HepG2 (cell line): ENCODE results near the gene VARS1. TPM values are rescaled to one million over a fixed set of nuclear protein-coding genes. Genes with fewer than 3 reads are reported as not detected.
A peak's percentile ranks its signal among the peaks of the same experiment; 100 is the strongest.

Source experiments
- BHLHE40 ChIP-seq: IDR thresholded peaks from 2 replicates; pipeline ENCODE4 v1.6.1; 2011; ENCODE audit warnings: low read length, improper control_type of control experiment
- ELF3 ChIP-seq: IDR thresholded peaks from 2 replicates; pipeline ENCODE4 v1.6.1; 2016; ENCODE audit warnings: missing genetic modification reagents, missing compliant biosample characterization
- KMT2A ChIP-seq: sonication (generic); formaldehyde crosslinking; IDR thresholded peaks from 2 replicates; pipeline ENCODE4 v1.4.0; 2020; ENCODE audit warnings: missing genetic modification reagents
- NONO ChIP-seq, 2 experiments: fragments of 450-650 bp in 1 of 2; sonication (generic) in 1 of 2; formaldehyde crosslinking in 1 of 2; IDR thresholded peaks in 1 of 2; conservative IDR thresholded peaks in 1 of 2; 2 replicates each; pipeline versions ENCODE4 v1.6.1 to v1.8.0; 2017 to 2022; ENCODE audit warnings: mild to moderate bottlenecking in 1 of 2, missing genetic modification reagents in 1 of 2, moderate library complexity in 1 of 2
- RNF2 ChIP-seq: fragments of 450-650 bp; conservative IDR thresholded peaks from 2 replicates; pipeline ENCODE4 v1.6.1; 2016; ENCODE audit warnings: low read depth
- TEAD3 ChIP-seq: optimal IDR thresholded peaks from 2 replicates; pipeline ENCODE3; 2016; ENCODE audit warnings: borderline replicate concordance
- TSC22D2 ChIP-seq: sonication (generic); formaldehyde crosslinking; IDR thresholded peaks from 2 replicates; pipeline ENCODE4 v1.5.1; 2020; ENCODE audit warnings: missing genetic modification reagents, mild to moderate bottlenecking, borderline replicate concordance
- ZFP1 ChIP-seq: IDR thresholded peaks from 2 replicates; pipeline ENCODE4 v1.6.1; 2016
- ZNF350 ChIP-seq: sonication (generic); formaldehyde crosslinking; IDR thresholded peaks from 2 replicates; pipeline ENCODE4 v1.4.0; 2020; ENCODE audit warnings: mild to moderate bottlenecking, low read depth, missing genetic modification reagents, borderline replicate concordance
- ZNF562 ChIP-seq: sonication (generic); formaldehyde crosslinking; IDR thresholded peaks from 2 replicates; pipeline ENCODE4 v1.8.0; 2022; ENCODE audit warnings: missing genetic modification reagents, borderline replicate concordance
- ZNF598 ChIP-seq: sonication (generic); formaldehyde crosslinking; IDR thresholded peaks from 2 replicates; pipeline ENCODE4 v1.5.1; 2020; ENCODE audit warnings: mild to moderate bottlenecking, missing genetic modification reagents, borderline replicate concordance
- polyA plus RNA-seq, 8 experiments: library from polyadenylated mRNA; depleted of rRNA in 3 of 8; stranded (reverse) in 7 of 8; unstranded in 1 of 8; fragments of >200 nt; fragmentation: Illumina TruSeq in 4 of 8; extraction: Trizol in 4 of 8; gene quantifications; 2 replicates each; pipeline versions ENCODE4 v1.2.1 to v1.2.3, GENCODE V29; 2011 to 2016; ENCODE audit warnings: low read depth in 4 of 8, missing spikeins in 1 of 8, mixed read lengths in 1 of 8; ENCODE audit not compliant: insufficient read depth in 1 of 8
- total RNA-seq, 5 experiments: library from RNA; depleted of rRNA; stranded (reverse); fragments of >200 nt; fragmentation: Illumina TruSeq; extraction: Trizol; gene quantifications; 2 replicates each; pipeline ENCODE4 v1.2.3, GENCODE V29; 2016; ENCODE audit warnings: low read depth in 1 of 5
- TF ChIP-seq, protein P1 (sequence below): sonication (generic); formaldehyde crosslinking; IDR thresholded peaks from 2 replicates; pipeline ENCODE4 v1.4.0; 2020; ENCODE audit warnings: missing genetic modification reagents
- TF ChIP-seq, protein P2 (sequence below): sonication (generic); formaldehyde crosslinking; IDR thresholded peaks from 2 replicates; pipeline ENCODE4 v1.4.0; 2020; ENCODE audit warnings: low read depth, mild to moderate bottlenecking, missing genetic modification reagents
- TF ChIP-seq, protein P3 (sequence below): IDR thresholded peaks from 2 replicates; pipeline ENCODE4 v1.6.1; 2016; ENCODE audit warnings: mild to moderate bottlenecking

VARS1 gene
- total and polyA plus RNA-seq, 2 of the 13 experiments (the other 11 are each of a cell fraction or from before 2014, with no cell fraction given) = 14.7 to 56.1 TPM

DNA sequence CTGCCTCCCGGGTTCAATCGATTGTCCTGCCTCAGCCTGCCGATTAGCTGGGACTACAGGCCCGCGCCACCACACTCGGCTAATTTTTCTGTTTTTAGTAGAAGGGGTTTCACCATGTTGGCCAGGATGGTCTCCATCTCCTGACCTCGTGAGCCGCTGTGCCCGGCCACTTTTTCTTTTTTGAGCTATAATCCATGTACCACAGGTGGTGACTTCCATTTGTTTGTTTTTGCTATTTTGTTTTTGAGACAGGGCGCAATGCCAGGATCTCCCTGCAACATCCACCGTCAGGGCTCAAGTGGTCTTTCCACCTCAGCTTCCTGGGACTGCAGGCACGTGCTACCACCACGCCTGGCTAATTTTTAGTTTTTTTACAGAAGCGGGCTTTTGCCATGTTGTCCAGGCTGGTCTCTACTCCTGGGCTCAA, 40.5 kb upstream of the VARS1 start (continued):
- peak; percentile 31; the same call in 1 of the 2 replicates for TF ChIP-seq ZNF350 (CRISPR knock-in tag)
- peak; percentile 23; the same call in 1 of the 2 replicates for TF ChIP-seq KMT2A (CRISPR knock-in tag)
- TF ChIP-seq RNF2 = no peak
- TF ChIP-seq TSC22D2 (CRISPR knock-in tag) = peak; percentile 32; the same call in 1 of the 2 replicates
- peak; percentile 26 for TF ChIP-seq TEAD3 (CRISPR knock-in tag)
- no peak for TF ChIP-seq NONO (IDR thresholded peaks at IDR 0.05)
- 0 out of 2 replicates have a peak, but pooled peaks have one; percentile 28 for TF ChIP-seq NONO (CRISPR knock-in tag; conservative IDR thresholded peaks at IDR 0.05)
- TF ChIP-seq ZNF598 (CRISPR knock-in tag) = peak; percentile 17; the same call in 1 of the 2 replicates
- TF ChIP-seq, protein P1, sequence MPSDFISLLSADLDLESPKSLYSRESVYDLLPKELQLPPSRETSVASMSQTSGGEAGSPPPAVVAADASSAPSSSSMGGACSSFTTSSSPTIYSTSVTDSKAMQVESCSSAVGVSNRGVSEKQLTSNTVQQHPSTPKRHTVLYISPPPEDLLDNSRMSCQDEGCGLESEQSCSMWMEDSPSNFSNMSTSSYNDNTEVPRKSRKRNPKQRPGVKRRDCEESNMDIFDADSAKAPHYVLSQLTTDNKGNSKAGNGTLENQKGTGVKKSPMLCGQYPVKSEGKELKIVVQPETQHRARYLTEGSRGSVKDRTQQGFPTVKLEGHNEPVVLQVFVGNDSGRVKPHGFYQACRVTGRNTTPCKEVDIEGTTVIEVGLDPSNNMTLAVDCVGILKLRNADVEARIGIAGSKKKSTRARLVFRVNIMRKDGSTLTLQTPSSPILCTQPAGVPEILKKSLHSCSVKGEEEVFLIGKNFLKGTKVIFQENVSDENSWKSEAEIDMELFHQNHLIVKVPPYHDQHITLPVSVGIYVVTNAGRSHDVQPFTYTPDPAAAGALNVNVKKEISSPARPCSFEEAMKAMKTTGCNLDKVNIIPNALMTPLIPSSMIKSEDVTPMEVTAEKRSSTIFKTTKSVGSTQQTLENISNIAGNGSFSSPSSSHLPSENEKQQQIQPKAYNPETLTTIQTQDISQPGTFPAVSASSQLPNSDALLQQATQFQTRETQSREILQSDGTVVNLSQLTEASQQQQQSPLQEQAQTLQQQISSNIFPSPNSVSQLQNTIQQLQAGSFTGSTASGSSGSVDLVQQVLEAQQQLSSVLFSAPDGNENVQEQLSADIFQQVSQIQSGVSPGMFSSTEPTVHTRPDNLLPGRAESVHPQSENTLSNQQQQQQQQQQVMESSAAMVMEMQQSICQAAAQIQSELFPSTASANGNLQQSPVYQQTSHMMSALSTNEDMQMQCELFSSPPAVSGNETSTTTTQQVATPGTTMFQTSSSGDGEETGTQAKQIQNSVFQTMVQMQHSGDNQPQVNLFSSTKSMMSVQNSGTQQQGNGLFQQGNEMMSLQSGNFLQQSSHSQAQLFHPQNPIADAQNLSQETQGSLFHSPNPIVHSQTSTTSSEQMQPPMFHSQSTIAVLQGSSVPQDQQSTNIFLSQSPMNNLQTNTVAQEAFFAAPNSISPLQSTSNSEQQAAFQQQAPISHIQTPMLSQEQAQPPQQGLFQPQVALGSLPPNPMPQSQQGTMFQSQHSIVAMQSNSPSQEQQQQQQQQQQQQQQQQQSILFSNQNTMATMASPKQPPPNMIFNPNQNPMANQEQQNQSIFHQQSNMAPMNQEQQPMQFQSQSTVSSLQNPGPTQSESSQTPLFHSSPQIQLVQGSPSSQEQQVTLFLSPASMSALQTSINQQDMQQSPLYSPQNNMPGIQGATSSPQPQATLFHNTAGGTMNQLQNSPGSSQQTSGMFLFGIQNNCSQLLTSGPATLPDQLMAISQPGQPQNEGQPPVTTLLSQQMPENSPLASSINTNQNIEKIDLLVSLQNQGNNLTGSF (CRISPR knock-in tag) = no peak
- TF ChIP-seq, protein P2, sequence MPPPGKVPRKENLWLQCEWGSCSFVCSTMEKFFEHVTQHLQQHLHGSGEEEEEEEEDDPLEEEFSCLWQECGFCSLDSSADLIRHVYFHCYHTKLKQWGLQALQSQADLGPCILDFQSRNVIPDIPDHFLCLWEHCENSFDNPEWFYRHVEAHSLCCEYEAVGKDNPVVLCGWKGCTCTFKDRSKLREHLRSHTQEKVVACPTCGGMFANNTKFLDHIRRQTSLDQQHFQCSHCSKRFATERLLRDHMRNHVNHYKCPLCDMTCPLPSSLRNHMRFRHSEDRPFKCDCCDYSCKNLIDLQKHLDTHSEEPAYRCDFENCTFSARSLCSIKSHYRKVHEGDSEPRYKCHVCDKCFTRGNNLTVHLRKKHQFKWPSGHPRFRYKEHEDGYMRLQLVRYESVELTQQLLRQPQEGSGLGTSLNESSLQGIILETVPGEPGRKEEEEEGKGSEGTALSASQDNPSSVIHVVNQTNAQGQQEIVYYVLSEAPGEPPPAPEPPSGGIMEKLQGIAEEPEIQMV (CRISPR knock-in tag) = no peak
- peak; percentile 40; the same call in 1 of the 2 replicates for TF ChIP-seq ELF3 (CRISPR knock-in tag)
- TF ChIP-seq BHLHE40 = peak; percentile 51; the same call in 1 of the 2 replicates
- TF ChIP-seq, protein P3, sequence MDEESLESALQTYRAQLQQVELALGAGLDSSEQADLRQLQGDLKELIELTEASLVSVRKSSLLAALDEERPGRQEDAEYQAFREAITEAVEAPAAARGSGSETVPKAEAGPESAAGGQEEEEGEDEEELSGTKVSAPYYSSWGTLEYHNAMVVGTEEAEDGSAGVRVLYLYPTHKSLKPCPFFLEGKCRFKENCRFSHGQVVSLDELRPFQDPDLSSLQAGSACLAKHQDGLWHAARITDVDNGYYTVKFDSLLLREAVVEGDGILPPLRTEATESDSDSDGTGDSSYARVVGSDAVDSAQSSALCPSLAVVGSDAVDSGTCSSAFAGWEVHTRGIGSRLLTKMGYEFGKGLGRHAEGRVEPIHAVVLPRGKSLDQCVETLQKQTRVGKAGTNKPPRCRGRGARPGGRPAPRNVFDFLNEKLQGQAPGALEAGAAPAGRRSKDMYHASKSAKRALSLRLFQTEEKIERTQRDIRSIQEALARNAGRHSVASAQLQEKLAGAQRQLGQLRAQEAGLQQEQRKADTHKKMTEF (CRISPR knock-in tag) = no peak
- TF ChIP-seq ZNF562 = no peak
- TF ChIP-seq ZFP1 = no peak
